GM03348 (cell line): ENCODE data around the gene CKMT1A.

Source experiments
- DNase-seq: peaks from one replicate; pipeline ENCODE4 v3.0.0; 2012; ENCODE audit warnings: low spot score

The CKMT1A gene

DNA sequence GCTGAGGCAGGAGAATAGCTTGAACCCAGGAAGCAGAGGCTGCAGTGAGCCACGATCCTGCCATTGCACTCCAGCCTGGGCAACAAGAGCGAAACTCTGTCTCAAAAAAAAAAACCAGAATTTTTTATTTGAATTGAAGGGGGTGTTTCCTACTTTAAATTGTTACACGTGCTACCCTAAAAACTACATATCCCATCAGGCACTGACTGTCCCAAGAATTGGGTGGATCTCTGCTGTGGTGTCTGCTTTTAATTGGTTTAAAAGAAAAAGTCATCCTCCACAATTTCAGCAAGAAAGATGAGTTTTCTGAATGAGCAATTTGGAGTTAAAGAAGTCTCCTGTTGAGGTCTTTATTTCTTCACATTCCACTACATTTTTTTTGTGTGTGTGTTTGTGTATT is 54.7 kb downstream of the CKMT1A start:
- DNase-seq, result peak; percentile 31
